ENCODE data around the gene UNC93B1.
"Not testable (repeated sequence)": the region's sequence is repeated elsewhere in the genome, so short reads cannot be mapped to it uniquely, and the experiment has no call there.

UNC93B1 gene

DNA sequence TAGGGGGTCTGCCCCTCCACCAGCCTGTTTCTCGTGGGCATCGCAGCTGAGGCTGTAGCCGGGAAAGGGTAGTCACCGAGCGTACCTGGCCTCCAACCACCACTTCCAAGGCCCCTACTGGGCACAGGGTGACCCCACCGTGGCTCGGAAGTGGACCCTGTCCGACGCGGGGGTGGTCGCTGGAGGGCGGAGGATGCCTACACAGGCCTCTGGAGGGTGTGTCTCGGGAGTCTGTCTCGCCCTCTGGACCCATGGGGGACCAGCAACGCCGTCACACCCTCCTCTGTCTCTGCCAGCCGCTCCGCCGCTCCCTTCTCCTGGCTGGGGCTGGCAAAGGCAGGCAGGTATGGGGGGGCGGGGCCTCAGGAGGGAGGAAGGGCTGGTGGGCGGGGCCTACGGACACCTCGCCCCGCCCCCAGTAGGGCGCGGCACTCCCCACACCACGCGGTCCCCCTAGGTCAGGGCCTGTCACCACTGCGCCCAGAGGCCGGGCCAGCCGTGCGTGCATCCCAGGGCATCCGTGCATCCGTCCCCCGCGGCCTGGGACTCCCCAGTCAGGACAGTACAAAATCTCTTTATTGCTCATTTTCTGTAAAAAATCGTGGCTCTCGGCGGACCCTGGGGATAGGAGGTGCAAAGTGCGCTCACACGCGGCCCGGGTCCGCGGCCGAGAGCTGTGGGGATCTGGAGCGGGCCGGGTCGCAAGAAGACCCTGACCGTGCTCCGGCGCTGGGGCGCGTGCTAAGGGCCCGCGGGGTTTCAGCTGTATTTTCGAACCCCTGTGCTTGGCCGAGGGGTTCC lies 13.2 kb downstream of the UNC93B1 start:
- DNase-seq = not testable (repeated sequence)

- not testable (repeated sequence) for DNase-seq
These were observed 18.6 kb downstream of the UNC93B1 start for GRCh38 chr11:67985302-67985701.

- DNase-seq = no peak
These were observed 19.9 kb downstream of the UNC93B1 start for GRCh38 chr11:67983951-67984350.

- DNase-seq = not testable (repeated sequence)
These were observed 21.5 kb downstream of the UNC93B1 start for GRCh38 chr11:67982255-67982857.

GRCh38 chr11:67981226-67981625 lies 22.7 kb downstream of the UNC93B1 start:
- not testable (repeated sequence) for DNase-seq

DNA sequence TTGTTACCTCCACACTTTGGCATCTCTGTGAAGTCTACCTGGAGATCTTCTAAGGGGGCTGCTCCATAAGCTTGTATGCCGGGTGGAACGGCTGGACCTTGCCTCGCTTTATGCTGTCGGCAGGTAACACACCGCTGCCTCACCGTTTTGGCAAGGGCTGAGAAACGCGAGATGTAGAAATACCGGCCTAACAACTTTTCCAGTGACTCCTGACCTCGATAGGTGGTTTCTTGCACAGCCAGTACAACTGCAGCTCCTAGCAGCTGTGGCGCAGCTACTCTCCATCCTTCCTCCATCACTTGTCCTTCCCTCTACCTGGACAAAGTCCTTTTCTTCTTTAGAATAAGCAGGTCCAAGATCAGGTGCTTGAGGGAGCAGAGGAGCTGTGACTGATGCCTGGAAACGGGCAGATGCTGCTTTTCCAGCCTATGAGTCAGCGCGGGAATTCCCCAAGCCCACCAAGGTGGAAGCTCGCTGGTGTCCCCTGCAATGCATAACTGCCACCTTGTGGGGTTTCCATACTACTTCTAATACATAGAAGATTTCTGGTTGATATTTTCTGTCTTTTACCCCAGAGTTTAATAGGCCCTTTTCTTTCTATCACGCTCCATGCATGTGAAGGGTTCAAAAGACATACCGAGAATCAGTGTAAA lies 25.0 kb downstream of the UNC93B1 start:
- DNase-seq = peak; percentile 7

GRCh38 chr11:67974746-67975145 lies 29.2 kb downstream of the UNC93B1 start:
- DNase-seq = not testable (repeated sequence)

DNA sequence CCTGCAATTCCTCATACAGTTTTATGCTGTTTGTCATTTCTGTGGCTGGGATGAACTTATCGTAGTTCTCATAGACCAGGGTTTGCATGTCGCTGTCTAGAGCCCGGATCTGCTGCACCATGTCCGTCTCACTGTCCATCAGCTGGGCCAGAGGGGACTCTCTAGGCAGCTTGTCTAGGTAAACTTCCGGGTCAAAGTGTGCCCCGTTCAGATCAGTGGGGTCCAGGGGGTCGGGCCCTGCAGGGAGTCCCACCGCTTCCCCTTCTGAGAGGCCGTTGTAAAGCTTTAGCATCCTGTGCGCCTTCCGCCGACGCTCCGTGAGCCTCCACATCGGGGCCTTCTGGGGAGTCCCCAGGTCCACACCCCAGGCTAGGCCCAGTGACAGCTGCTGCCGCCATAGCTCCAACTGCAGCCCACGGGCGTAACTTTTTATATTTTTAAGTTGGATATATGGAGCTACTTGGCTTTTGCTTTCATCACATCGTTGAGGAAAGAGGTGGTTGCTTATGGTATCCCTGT lies 38.0 kb downstream of the UNC93B1 start:
- not testable (repeated sequence) for DNase-seq

GRCh38 chr11:67964746-67965145 lies 39.2 kb downstream of the UNC93B1 start:
- DNase-seq = not testable (repeated sequence)

DNA sequence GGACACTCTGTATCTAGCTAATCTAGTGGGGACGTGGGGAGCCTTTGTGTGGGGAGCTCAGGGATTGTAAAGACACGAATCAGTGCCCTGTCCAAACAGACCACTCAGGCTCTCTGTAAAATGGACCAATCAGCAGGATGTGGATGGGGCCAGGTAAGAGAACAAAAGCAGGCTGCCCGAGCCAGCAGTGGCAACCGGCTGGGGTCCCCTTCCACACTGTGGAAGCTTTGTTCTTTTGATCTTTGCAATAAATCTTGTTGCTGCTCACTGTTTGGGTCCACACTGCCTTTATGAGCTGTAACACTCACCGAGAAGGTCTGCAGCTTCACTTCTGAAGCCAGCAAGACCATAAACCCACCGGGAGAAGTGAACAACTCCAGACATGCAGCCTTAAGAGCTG lies 40.0 kb downstream of the UNC93B1 start:
- not testable (repeated sequence) for DNase-seq

DNA sequence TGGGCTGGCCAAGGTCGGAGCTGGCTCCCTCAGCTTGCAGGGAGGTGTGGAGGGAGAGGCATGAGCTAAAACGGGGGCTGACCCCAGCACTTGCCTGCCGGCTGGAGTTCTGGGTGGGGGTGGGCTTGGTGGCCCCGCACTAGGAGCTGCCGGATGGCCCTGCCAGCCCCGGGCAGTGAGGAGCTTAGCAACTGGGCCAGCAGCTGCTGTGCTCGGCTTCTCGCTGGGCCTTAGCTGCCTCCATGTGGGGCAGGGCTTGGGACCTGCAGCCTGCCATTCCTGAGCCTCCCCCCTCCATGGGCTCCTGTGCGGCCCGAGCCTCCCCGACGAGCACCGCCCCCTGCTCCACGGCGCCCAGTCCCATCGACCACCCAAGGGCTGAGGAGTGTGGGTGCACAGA lies 40.7 kb downstream of the UNC93B1 start:
- not testable (repeated sequence) for DNase-seq

GRCh38 chr11:67956236-67956635 lies 47.7 kb downstream of the UNC93B1 start:
- DNase-seq = not testable (repeated sequence)

- DNase-seq = peak; percentile 31
These were observed 48.4 kb downstream of the UNC93B1 start for GRCh38 chr11:67955461-67956007.

- DNase-seq = not testable (repeated sequence)
These were observed 48.9 kb downstream of the UNC93B1 start for GRCh38 chr11:67954971-67955370.

- not testable (repeated sequence) for DNase-seq
These were observed 49.6 kb downstream of the UNC93B1 start for GRCh38 chr11:67954251-67954650.

- not testable (repeated sequence) for DNase-seq
These were observed 53.2 kb downstream of the UNC93B1 start for GRCh38 chr11:67950705-67951104.

GRCh38 chr11:67947785-67948184 lies 56.1 kb downstream of the UNC93B1 start:
- not testable (repeated sequence) for DNase-seq

- peak; percentile 36 for DNase-seq
These were observed 57.5 kb downstream of the UNC93B1 start for GRCh38 chr11:67946403-67946802.

GRCh38 chr11:67943406-67943805 lies 60.5 kb downstream of the UNC93B1 start:
- not testable (repeated sequence) for DNase-seq

All from NCI-H2029 (cell line).